ENCODE measurements around the gene NUP62. TPM values are rescaled to one million over a fixed set of nuclear protein-coding genes. Genes with fewer than 3 reads are reported as not detected.

The NUP62 gene
- total and polyA plus RNA-seq, 2 of the 8 experiments (the other 6 are each of a cell fraction or from before 2014, with no cell fraction given) = 50.0 to 107 TPM

DNA sequence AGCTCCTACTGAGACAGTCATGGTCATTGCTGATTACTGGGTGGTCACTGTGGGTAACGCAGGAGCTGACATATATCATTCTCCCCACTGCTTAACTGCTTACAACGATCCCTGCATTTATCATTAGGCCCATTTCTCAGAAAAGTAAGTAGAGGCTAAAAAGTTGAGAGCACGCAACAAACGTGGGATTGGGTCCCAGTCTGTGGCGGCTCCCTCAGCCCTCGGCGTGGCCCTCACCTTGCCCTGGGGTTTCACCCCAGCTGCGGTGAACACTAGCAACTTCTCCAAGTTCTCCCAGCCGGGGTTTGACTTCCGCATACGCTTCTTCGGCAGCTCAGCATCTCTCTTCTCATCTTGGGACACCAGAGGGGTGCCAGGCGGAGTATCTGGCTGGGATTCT is 64.4 kb downstream of the NUP62 start:
- FAIRE-seq (no peak), DNase-seq (ENCODE audit: low read depth in 1 of 2, low spot score in 2 of 2) (no peak)
- Histone ChIP-seq H2BK5ac (ENCODE audit: low read depth, low read length) (no peak overlapping the region), H2AFZ (ENCODE audit: low read length) (no peak overlapping the region), H3K4me3 (ENCODE audit: extremely low read depth in 1 of 4, insufficient read depth in 2 of 4, low read depth in 3 of 4, low read length in 4 of 4) (no peak overlapping the region), H3K23ac (ENCODE audit: insufficient read length) (no peak overlapping the region), H3K56ac (replicated peaks; ENCODE audit: insufficient read length, low read depth, low read length) (no peak overlapping the region), H3K36me3 (ENCODE audit: control insufficient read depth in 2 of 4, insufficient read depth in 4 of 4, low read length in 3 of 4) (peaks cover 16 to 42% (median 30%) of the 10 kb centered on the region in 4 experiments), H2AK5ac (ENCODE audit: low read depth, low read length) (no peak overlapping the region), H3K79me1 (ENCODE audit: low read depth, low read length) (peaks cover 12% of the 10 kb centered on the region), H3K79me2 (ENCODE audit: control insufficient read depth in 1 of 2, insufficient read depth in 2 of 2, low read length in 2 of 2) (peaks cover 0 to 27% of the 10 kb centered on the region in 2 experiments; a peak in 2 of 4 replicates), H3K14ac (ENCODE audit: insufficient read length) (no peak overlapping the region), H3K23me2 (ENCODE audit: low read depth, low read length) (peaks cover 10% of the 10 kb centered on the region), H2BK15ac (ENCODE audit: low read length) (no peak overlapping the region), H3K4me1 (replicated peaks in 1 of 4; ENCODE audit: control insufficient read depth in 3 of 4, insufficient read depth in 4 of 4, low read length in 3 of 4) (peaks cover 0 to 16% (median 4%) of the 10 kb centered on the region in 4 experiments; a peak in 5 of 7 replicates), H3K4ac (replicated peaks; ENCODE audit: insufficient read length, low read depth, low read length) (no peak overlapping the region), H2BK20ac (ENCODE audit: low read length) (no peak overlapping the region), H3K27ac (ENCODE audit: low read depth, low read length) (no peak overlapping the region), H4K5ac (ENCODE audit: insufficient read length, low read depth, low read length) (no peak overlapping the region), H3K9ac (replicated peaks in 1 of 4; ENCODE audit: extremely low read depth in 1 of 4, low read depth in 3 of 4, low read length in 3 of 4) (no peak overlapping the region), H2BK12ac (ENCODE audit: low read depth, low read length) (no peak overlapping the region), H4K8ac (ENCODE audit: extremely low read depth, insufficient read depth, low read length) (no peak overlapping the region), H4K91ac (replicated peaks; ENCODE audit: insufficient read length, low read length) (no peak overlapping the region), H2BK120ac (replicated peaks; ENCODE audit: low read depth, low read length) (no peak overlapping the region), H3K9me3 (ENCODE audit: insufficient read depth in 2 of 2, low read depth in 1 of 2, low read length in 1 of 2) (no peaks in the 10 kb centered on the region), H3K4me2 (ENCODE audit: insufficient read depth in 1 of 2, low read depth in 2 of 2, low read length in 2 of 2) (peak overlapping the region in 1 of 2 experiments; percentile 93; a peak in 2 of 4 replicates), H3K27me3 (replicated peaks in 1 of 4; ENCODE audit: control insufficient read depth in 3 of 4, extremely low read depth in 1 of 4, insufficient read depth in 3 of 4, low read length in 3 of 4) (no peaks in the 10 kb centered on the region), H3K18ac (ENCODE audit: extremely low read depth, low read length) (no peak overlapping the region), H4K20me1 (replicated peaks in 1 of 2; ENCODE audit: control insufficient read depth in 1 of 2, insufficient read depth in 2 of 2, low read length in 2 of 2) (peaks cover 14 to 27% of the 10 kb centered on the region in 2 experiments)
- TF ChIP-seq SIRT6 (IDR thresholded peaks at IDR 0.05; ENCODE audit: low read length) (no peak), YY1 (IDR thresholded peaks at IDR 0.05; ENCODE audit: low read depth, low read length) (no peak), KDM1A (IDR thresholded peaks at IDR 0.05; ENCODE audit: borderline replicate concordance, low read length) (peak; percentile 92), SP1 (IDR thresholded peaks at IDR 0.05; ENCODE audit: low read depth, low read length) (no peak)
- ChIA-PET CTCF (ENCODE audit: partially characterized antibody) (interaction anchor here (0.7 to 3.4 kb wide), 7 partner anchors 11 to 181 kb away, joined by 3 to 13 read pairs (median 4); partner anchors contain the start of gene FUZ), POLR2A (ENCODE audit: partially characterized antibody) (interaction anchor here (0.7 to 12.4 kb wide), 11 partner anchors 11 to 174 kb away, joined by 3 to 247 read pairs (median 4); partner anchors contain the start of genes AKT1S1, ATF5, CPT1C and FUZ)
- WGBS, 2 experiments (ENCODE audit: extremely low coverage in 1 of 2, insufficient coverage in 1 of 2, insufficient read length in 1 of 2, insufficient replicate concordance in 2 of 2, low coverage in 1 of 2, low lambda C conversion rate in 2 of 2, missing lambda C conversion rate in 1 of 2) = 96% methylated on average over 13 of the region's 13 CpGs; no CpG with 5 or more reads in 1 of the 2 experiments

Measured in H1 (cell line).